HCT116 (cell line): ENCODE results near the gene GABRA4. TPM values are rescaled to one million over a fixed set of nuclear protein-coding genes. Genes with fewer than 3 reads are reported as not detected.

Experiments
- ATAC-seq: fragments of 200-7000 bp; cut with Tn5 transposase; 2 replicates; pipeline ENCODE4 v1.9.1; 2020; ENCODE audit warnings: mild to moderate bottlenecking, moderate library complexity
- BruUV-seq: library from RNA; stranded (reverse); fragments of 400-500 nt; replicated peaks from 2 replicates; lab custom pipeline; 2021; lab: Mats Ljungman, UMichigan
- CTCF ChIA-PET: fragments of 300-600 bp; sonication (Branson Sonifier 250); formaldehyde crosslinking; loops from one replicate; lab custom pipeline; 2021; ENCODE audit warnings: antibody characterized with exemption; lab: Charles Lee
- POLR2A ChIA-PET: fragments of 300-600, 350-600 bp; sonication (Branson Sonifier 250); formaldehyde crosslinking; loops from one replicate; lab custom pipeline; 2021; ENCODE audit warnings: antibody characterized with exemption; lab: Charles Lee
- RAD21 ChIA-PET, 2 experiments: fragments of 300-600 bp; sonication (Branson Sonifier 250); formaldehyde crosslinking; loops; one replicate each; lab custom pipeline; 2023; ENCODE audit warnings: low total read pairs in 2 of 2; ENCODE audit not compliant: uncharacterized antibody in 2 of 2, unreplicated experiment in 2 of 2, low non-redundant PET in 1 of 2; lab: Charles Lee
- DNase-seq: peaks from one replicate; pipeline ENCODE4 v3.0.0-alpha.2; 2010; ENCODE audit warnings: low read depth, low spot score
- H2AFZ ChIP-seq: fragments of 200-600 bp; shearing (Covaris generic), sonication (generic); 2 replicates; pipeline ENCODE4 v1.6.1; 2017; ENCODE audit warnings: low read depth, mixed run types, mixed read lengths, antibody characterized with exemption, low read length; ENCODE audit not compliant: poor library complexity, severe bottlenecking
- H3K27ac ChIP-seq: 2 replicates; pipeline ENCODE4 v1.5.1; 2012; ENCODE audit warnings: low read depth, low read length
- H3K27me3 ChIP-seq: fragments of 200-600 bp; sonication (generic); 2 replicates; pipeline ENCODE4 v1.6.1; 2016; ENCODE audit warnings: mixed run types, low read length, mixed read lengths; ENCODE audit not compliant: insufficient read depth
- H3K36me3 ChIP-seq, 2 experiments: fragments of 200-500 bp in 1 of 2; fragments of 200-600 bp in 1 of 2; sonication (Bioruptor generic) in 1 of 2; sonication (generic) in 1 of 2; 2 replicates each; pipeline versions ENCODE4 v1.5.1 to v1.6.1; 2014 to 2016; ENCODE audit warnings: low read length in 2 of 2, inconsistent platforms in 1 of 2, mixed read lengths in 1 of 2, mixed run types in 1 of 2; ENCODE audit not compliant: insufficient read depth in 2 of 2, control insufficient read depth in 1 of 2
- H3K4me1 ChIP-seq, 2 experiments: fragments of 200-600 bp in 1 of 2; sonication (generic) in 1 of 2; 2 replicates each; pipeline versions ENCODE4 v1.5.1 to v1.6.1; 2012 to 2017; ENCODE audit warnings: low read length in 2 of 2, inconsistent platforms in 1 of 2, mild to moderate bottlenecking in 1 of 2, mixed read lengths in 1 of 2, mixed run types in 1 of 2, moderate library complexity in 1 of 2; ENCODE audit not compliant: insufficient read depth in 2 of 2, control insufficient read depth in 1 of 2
- H3K4me2 ChIP-seq: fragments of 200-600 bp; sonication (generic); 2 replicates; pipeline ENCODE4 v1.6.1; 2017; ENCODE audit warnings: mixed run types, low read length, mixed read lengths
- H3K4me3 ChIP-seq, 2 experiments: fragments of 200-600 bp in 1 of 2; sonication (generic) in 1 of 2; replicated peaks in 1 of 2; 2 replicates each; pipeline ENCODE4 v1.5.1; 2011 to 2016; ENCODE audit warnings: low read length in 2 of 2, control low read depth in 1 of 2, low read depth in 1 of 2, mild to moderate bottlenecking in 1 of 2, mixed read lengths in 1 of 2, mixed run types in 1 of 2
- H3K79me2 ChIP-seq: fragments of 200-600 bp; sonication (generic); 2 replicates; pipeline ENCODE4 v1.6.1; 2017; ENCODE audit warnings: mild to moderate bottlenecking, mixed run types, low read length, moderate library complexity, mixed read lengths; ENCODE audit not compliant: insufficient read depth
- H3K9ac ChIP-seq: fragments of 200-600 bp; sonication (generic); 2 replicates; pipeline ENCODE4 v1.6.1; 2016; ENCODE audit warnings: low read length, mixed read lengths
- H3K9me2 ChIP-seq: fragments of 200-600 bp; sonication (generic), shearing (Covaris generic); 2 replicates; pipeline ENCODE4 v1.6.1; 2017; ENCODE audit warnings: mixed run types, mild to moderate bottlenecking, moderate library complexity; ENCODE audit not compliant: insufficient read depth
- H3K9me3 ChIP-seq, 2 experiments: fragments of 200-500 bp in 1 of 2; fragments of 200-600 bp in 1 of 2; sonication (Bioruptor generic) in 1 of 2; sonication (generic) in 1 of 2; 2 replicates each; pipeline ENCODE4 v1.6.1; 2014 to 2017; ENCODE audit warnings: low read length in 2 of 2, mixed read lengths in 2 of 2, inconsistent platforms in 1 of 2, low read depth in 1 of 2, mild to moderate bottlenecking in 1 of 2, mixed run types in 1 of 2, moderate library complexity in 1 of 2; ENCODE audit not compliant: control insufficient read depth in 1 of 2, insufficient read depth in 1 of 2
- H4K20me1 ChIP-seq: fragments of 200-600 bp; sonication (generic), shearing (Covaris generic); 2 replicates; pipeline ENCODE4 v1.6.1; 2017; ENCODE audit warnings: mixed run types, mild to moderate bottlenecking, moderate library complexity; ENCODE audit not compliant: insufficient read depth
- ATF3 ChIP-seq: IDR thresholded peaks from 2 replicates; pipeline ENCODE4 v1.6.1; 2012
- CTCF ChIP-seq, 3 experiments: fragments of 200-600 bp in 1 of 3; sonication (generic) in 1 of 3; IDR thresholded peaks in 2 of 3; conservative IDR thresholded peaks in 1 of 3; 2 replicates each; pipeline ENCODE4 v1.5.1; 2012 to 2017; ENCODE audit warnings: low read depth in 2 of 3, low read length in 2 of 3, antibody characterized with exemption in 1 of 3, borderline replicate concordance in 1 of 3, control low read depth in 1 of 3, mild to moderate bottlenecking in 1 of 3, mixed read lengths in 1 of 3, mixed run types in 1 of 3, moderate library complexity in 1 of 3; ENCODE audit not compliant: insufficient read depth in 1 of 3
- ELF1 ChIP-seq: IDR thresholded peaks from 2 replicates; pipeline ENCODE4 v1.6.1; 2012; ENCODE audit warnings: low read depth, borderline replicate concordance
- EZH2 ChIP-seq: fragments of 200-600 bp; sonication (generic); IDR thresholded peaks from 2 replicates; pipeline ENCODE4 v1.6.1; 2017; ENCODE audit warnings: antibody characterized with exemption, mixed run types
- EZH2phosphoT487 ChIP-seq: fragments of 200-600 bp; IDR thresholded peaks from 2 replicates; pipeline ENCODE4 v1.6.1; 2018; ENCODE audit warnings: antibody characterized with exemption, borderline replicate concordance
- FOSL1 ChIP-seq: IDR thresholded peaks from 2 replicates; pipeline ENCODE4 v1.6.1; 2012; ENCODE audit warnings: low read depth
- JUND ChIP-seq: IDR thresholded peaks from 2 replicates; pipeline ENCODE4 v1.6.1; 2012
- MAX ChIP-seq: IDR thresholded peaks from 2 replicates; pipeline ENCODE4 v1.6.1; 2012
- POLR2A ChIP-seq: IDR thresholded peaks from 2 replicates; pipeline ENCODE4 v1.7.0; 2011; ENCODE audit warnings: borderline replicate concordance; ENCODE audit not compliant: insufficient read depth, insufficient read length; ENCODE audit errors: extremely low read depth
- POLR2AphosphoS5 ChIP-seq: IDR thresholded peaks from 2 replicates; pipeline ENCODE4 v1.6.1; 2011; ENCODE audit warnings: mild to moderate bottlenecking, low read depth, low read length, moderate library complexity
- REST ChIP-seq: IDR thresholded peaks from 2 replicates; pipeline ENCODE4 v1.6.1; 2012; ENCODE audit warnings: low read depth
- SIN3A ChIP-seq: IDR thresholded peaks from 2 replicates; pipeline ENCODE4 v1.6.1; 2012; ENCODE audit warnings: low read depth
- SP1 ChIP-seq: IDR thresholded peaks from 2 replicates; pipeline ENCODE4 v1.6.1; 2012; ENCODE audit warnings: low read depth
- SRF ChIP-seq: IDR thresholded peaks from 2 replicates; pipeline ENCODE4 v1.6.1; 2012; ENCODE audit warnings: low read depth
- TCF7L2 ChIP-seq: IDR thresholded peaks from 2 replicates; pipeline ENCODE4 v1.7.0; 2011; ENCODE audit warnings: borderline replicate concordance, inconsistent platforms; ENCODE audit not compliant: insufficient read depth, insufficient read length; ENCODE audit errors: extremely low read depth
- ZFX ChIP-seq: fragments of 450-650 bp; IDR thresholded peaks from 2 replicates; pipeline ENCODE4 v1.6.1; 2017
- ZNF274 ChIP-seq: fragments of 200-500 bp; sonication (Bioruptor generic); IDR thresholded peaks from 2 replicates; pipeline ENCODE4 v1.6.1; 2014; ENCODE audit warnings: mild to moderate bottlenecking, low read depth, low read length, inconsistent platforms
- intact Hi-C: fragments of 100-400 bp; cut with micrococcal nuclease; formaldehyde crosslinking; loops from 2 replicates; pipeline ENCODE4 v1.10.0; 2022
- total RNA-seq: library from RNA; stranded (reverse); gene quantifications from one replicate; pipeline ENCODE4 v1.2.1, GENCODE V29; 2021; ENCODE audit not compliant: unreplicated experiment

The GABRA4 gene
- total RNA-seq, 1 experiment from 2014 or later: not detected

- Histone ChIP-seq H3K4me3 (no peak overlapping the region), H3K79me2 (no peaks in the 10 kb centered on the region), H3K27ac (no peak overlapping the region), H3K36me3 (no peaks in the 10 kb centered on the region), H3K9me2 (no peaks in the 10 kb centered on the region), H3K9ac (no peak overlapping the region), H3K4me1 (no peaks in the 10 kb centered on the region), H3K27me3 (no peaks in the 10 kb centered on the region), H3K9me3 (peaks cover 0 to 4% of the 10 kb centered on the region in 2 experiments; a peak in 1 of 4 replicates), H2AFZ (no peak overlapping the region), H3K4me2 (no peak overlapping the region), H4K20me1 (no peaks in the 10 kb centered on the region)
- intact Hi-C loops: no loop called here
- ATAC-seq (no peak), DNase-seq (no peak)
- CTCF ChIA-PET: no interaction called here
- POLR2A ChIA-PET: no interaction called here
- RAD21 ChIA-PET: no interaction called here
- BruUV-seq: no TSS peak
- TF ChIP-seq ELF1 (no peak), SRF (no peak), POLR2A (no peak), FOSL1 (no peak), ZFX (no peak), SIN3A (no peak), POLR2AphosphoS5 (no peak), CTCF (IDR thresholded peaks at IDR 0.05 in 2 of 3, conservative IDR thresholded peaks at IDR 0.05 in 1 of 3; ENCODE audit: borderline replicate concordance in 1 of 3, insufficient read depth in 1 of 3, low read depth in 2 of 3, low read length in 2 of 3) (no peak), JUND (no peak), REST (no peak), EZH2 (no peak), TCF7L2 (no peak), ATF3 (no peak), MAX (no peak), EZH2phosphoT487 (no peak), SP1 (no peak), ZNF274 (no peak)
These were observed 38.5 kb upstream of the GABRA4 start for GRCh38 chr4:47031751-47032404.
